CD4-positive, alpha-beta T cell treated with Interleukin-10 for 1 hour (primary cell): ENCODE results near the gene ZNF627.
"Not testable (repeated sequence)": the region's sequence is repeated elsewhere in the genome, so short reads cannot be mapped to it uniquely, and the experiment has no call there.

Experiments
- DNase-seq: peaks from one replicate; pipeline ENCODE4 v3.0.0-alpha.2; 2020

Gene ZNF627

DNA sequence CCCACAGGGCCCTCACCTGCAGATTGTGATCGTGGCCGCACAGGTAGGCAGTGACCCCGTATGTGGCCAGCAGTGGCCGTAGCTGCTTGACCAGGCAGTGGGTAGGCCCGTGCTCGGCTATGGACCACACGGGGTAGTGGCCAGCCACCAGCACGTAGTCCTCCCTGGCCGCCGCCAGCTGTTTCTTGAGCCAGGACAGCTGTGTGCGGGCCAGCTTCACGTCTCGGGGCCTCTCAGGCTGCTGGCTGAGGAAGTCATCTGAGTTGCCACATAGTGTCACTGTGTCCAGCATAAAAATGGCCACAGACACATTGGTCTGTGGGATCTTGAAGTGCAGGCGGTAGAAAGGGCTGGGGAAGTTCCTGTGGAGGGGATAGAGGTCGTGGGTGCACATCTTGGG is 21.1 kb upstream of the ZNF627 start:
- no peak for DNase-seq

DNA sequence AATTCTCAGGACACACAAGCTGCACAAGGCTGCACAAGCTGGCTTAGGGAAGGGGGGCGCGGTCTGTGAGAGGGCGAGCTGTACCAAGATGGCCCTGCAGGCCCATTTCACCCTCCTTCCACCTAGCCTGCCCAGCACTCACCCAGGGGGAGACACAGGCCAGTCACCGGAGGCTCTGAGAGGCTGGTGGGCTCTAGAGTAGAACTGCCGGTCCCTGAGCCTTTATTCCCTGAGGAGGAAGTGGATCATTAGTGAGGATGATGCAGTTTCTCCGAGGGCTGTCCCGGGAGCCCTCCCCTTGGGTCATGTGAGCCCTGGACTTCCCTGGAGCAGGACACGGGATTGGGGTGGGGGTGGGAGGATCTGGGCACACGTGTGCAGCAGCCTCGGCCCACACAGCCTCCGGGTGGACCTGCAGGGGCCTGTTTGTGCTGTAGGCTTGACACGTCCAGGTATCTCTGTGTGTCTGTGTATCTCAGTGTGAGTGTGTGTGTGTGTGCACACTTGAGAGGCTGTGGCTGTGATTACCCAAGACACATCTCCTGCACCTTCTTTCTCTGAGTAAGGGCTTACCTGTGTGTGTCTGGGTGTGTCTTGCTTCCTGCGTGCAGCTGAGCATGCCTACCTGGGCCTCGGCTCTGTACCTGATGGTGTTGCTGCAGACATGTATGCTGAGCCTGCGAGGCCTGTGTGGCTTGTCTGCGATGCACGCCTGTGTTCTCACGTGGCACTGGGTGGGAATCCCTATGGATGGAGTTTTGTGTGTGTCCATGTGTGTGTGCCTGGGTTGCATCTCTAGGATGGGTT is 19.6 kb upstream of the ZNF627 start, which contains the start of gene ACP5:
ACP5 (minus strand) TSS at position 195 of the 807 bp plus-strand sequence. CDS start 328 bp downstream, outside the sequence.
- no peak for DNase-seq

DNA sequence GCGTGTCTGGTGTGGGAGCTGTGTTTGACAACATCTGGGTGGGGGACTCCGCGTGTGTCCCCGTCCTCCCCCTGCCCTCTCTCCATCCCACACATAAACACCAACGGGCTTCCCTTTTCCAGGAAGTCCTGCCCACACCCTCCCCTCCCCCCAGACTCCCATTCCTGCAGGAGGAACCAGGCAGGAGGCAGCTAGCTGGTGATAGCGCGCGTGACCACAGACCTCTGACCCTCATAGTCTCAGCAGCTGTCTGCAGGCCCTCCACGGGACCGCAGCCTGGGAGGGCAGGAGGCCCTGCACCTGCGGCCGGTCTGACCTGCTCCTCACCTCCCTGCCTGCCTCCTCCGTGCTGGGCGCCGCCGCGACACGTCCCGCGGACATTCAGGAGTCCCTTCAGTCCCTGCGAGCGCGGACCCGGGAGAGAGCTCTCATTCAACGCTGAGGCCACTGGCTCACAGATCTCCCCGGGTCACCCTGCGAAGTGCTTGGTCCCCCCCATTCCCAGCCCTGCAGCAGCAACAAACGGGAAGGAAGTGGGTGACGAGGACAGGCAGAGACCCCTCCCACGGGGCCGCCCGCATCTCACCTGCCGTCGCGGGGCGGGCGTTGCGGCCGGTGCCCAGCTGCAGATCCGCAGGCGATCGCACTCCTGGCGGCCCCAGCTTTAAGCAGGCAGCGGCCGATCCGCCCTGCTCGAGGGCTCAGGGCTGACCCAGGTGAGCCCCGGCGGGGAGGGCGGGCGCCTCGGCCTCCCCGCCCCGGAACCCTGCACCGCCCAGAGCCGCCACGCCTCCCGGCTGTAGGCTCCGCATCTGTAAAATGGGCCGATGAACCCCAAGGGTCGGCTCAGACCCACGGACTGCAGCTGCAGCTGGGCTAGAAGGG is 18.8 kb upstream of the ZNF627 start:
- DNase-seq, result peak; percentile 44

DNA sequence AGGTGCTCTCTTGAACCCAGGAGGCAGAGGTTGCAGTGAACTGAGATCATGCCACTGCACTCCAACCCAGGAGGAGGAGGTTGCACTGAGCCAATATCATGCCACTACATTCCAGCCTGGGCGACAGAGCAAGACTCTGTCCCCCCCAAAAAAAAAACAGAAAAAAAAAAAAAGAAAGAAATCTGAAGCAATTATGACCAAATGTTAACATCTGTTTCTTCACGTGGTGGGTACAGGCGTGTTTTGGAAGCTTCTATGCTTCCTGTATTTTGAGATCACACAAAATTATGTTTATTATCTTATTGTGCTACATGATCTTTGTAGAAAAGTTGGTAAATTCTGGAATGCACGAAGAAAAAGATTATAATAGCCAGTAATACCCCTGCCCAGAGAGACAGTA is 17.2 kb upstream of the ZNF627 start:
- DNase-seq, result no peak

DNA sequence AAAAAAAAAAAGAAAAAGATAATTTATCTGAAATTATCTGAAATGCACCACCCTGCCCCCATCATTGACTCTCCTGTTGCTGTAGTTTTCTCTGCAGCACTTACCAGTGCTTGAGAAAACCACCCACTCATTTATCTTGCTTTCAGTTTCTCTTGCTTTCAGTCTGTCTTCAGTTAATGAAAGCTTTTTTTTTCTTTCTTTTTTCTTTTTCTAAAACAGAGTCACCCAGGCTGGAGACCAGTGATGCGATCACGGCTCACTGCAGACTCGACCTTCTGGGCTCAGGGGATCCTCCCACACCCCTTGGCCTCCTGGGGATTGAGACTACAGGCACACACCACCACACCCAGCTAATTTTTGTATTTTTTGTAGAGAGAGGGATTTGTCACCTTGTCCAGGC is 15.5 kb upstream of the ZNF627 start:
- peak; percentile 46 for DNase-seq

DNA sequence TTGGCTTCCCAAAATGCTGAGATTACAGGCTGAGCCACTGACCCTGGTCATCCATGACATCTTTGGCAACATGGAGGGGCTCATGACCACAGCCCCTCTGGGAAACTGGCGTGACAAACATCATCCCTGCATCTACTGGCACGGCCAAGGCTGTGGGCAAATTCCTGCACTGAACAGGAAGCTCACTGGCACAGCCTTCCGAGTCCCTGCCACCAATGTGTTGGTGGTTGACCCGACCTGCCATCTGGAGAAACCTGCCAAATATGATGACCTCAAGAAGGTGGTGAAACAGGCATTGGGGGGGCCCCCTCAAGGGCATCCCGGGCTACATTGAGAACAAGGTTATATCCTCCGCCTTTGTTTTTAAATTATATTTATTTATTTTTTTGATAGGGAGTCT is 11.0 kb upstream of the ZNF627 start:
- DNase-seq, result no peak

DNA sequence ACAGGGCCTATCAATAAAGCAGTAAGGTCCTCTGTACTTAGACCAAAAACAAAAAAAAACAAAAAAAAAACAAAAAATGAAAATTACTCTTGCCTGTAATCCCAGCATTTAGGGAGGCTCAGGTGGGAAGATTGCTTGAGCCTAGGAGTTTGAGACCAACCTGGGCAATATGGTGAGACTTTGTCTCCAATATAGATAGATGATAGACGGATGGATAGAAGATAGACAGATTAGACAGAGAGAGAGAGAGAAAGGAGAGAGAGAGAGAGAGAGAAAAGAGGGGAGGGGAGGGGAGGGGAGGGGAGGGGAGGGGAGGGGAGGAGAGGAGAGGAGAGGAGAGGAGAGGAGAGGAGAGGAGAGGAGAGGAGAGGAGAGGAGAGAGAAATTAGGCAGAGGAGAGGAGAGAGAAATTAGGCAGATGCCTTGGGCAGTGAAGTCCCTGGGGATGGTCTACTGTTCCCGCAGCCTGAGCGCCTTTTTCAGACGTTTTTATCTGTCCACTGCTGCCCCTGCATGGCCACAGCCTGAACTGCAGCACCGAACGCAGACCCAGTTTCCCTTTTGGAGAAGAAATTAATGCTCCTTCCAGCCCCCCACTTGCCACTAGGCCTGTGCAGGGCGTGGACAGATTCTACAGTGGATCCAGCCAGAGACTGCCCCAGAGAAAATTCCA is 9.8 kb upstream of the ZNF627 start:
- peak; percentile 82 for DNase-seq

DNA sequence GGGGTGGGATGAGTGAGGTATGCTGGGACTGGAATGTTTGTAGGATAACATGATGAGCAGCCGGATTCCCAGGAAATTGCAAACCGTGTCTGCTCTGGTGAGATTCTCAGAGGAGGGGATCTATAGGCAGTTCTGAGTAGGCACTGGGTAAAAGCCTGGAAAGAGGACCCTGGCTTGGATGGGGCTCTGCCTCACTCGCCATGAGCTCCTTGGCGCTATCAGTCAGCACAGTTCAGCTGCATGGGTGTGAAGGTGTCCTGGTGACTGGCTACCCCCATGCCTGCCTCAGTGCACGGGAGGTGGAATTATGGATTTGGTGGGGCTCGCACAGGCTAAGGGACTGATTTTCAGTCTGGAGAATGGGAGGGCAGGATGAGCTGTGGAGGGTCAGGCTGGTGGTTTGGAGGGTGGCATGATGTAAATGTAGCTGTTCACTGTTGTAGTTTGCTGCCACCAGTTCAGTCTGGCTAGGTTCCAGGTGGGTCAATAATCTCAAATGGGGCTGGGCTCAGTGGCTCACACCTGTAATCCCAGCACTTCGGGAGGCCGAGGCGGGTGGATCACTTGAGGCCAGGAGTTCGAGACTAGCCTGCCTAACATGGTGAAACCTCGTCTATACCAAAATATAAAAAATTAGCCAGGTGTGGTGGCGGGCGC is 9.2 kb upstream of the ZNF627 start:
- no peak for DNase-seq

DNA sequence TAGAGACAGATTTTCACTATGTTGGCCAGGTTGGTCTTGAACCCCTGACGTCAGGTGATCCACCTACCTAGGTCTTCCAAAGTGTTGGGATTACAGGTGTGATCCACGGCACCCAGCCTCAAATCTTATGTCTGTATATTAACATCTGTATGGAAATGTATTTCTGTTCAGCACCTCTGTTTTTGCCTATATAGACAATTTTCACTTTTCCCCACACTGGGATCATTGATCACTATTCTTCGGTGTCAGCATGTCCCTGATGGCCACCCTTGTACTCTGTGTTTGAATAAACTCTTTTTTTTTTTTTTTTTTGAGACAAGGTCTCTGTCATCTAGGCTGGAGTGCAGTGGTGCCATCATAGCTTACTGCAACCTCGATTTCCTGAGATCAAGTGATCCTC is 3.2 kb upstream of the ZNF627 start:
- no peak for DNase-seq

DNA sequence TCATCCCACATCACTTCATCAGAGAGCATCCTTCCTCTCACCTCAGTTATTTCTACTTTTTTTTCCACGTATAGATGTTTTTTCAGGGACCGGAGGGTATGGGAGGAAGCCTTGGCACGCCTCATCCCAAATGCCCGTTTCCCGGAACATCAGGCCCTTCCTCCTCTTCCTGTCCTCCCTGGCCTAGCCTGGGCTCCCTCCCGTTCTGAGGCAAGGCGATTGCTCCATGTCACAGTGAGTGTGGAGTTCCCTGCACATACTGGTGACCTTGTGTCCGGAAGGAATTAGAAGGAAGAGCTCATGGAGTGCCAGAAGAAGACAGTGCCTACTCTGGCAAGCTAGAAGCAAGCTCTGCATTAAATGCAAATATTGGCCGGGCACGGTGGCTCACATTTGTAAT is 1.1 kb upstream of the ZNF627 start:
- no peak for DNase-seq

DNA sequence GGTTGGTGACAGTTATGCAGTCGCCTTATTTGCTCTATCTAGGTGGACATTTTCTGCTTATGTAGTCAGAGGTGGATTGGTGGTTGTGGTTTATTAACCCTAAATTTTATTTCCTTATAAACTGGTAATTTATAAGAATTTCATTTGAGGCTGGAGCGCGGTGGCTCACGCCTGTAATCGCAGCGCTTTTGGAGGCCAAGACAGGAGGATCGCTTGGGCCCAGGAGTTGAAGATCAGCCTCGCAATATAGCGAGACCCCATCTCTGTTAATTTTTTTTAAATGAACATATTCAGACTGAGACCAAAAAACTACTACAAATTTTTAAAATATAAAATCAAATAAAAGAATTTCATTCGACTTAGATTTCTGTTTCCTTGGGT is 810 bp downstream of the ZNF627 start:
- no peak for DNase-seq

DNA sequence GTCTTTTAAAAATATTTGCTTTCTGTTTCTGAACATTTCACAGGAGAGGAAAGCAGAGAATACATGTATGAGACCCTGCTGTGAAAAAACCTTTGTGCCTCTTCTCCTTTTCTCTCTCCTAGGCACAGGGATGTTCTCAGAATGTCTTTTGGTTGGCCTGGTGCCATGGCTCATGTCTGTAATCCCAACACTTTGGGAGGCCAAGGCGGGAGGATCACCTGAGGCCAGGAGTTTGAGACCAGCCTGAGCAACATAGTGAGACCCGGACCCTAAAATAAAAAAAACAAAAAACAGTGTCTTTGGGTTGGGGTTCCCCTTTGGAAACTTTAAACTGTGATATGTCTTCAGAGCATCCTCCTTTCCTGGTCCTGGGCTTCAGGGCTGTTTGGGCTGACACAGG is 1.5 kb downstream of the ZNF627 start:
- no peak for DNase-seq

DNA sequence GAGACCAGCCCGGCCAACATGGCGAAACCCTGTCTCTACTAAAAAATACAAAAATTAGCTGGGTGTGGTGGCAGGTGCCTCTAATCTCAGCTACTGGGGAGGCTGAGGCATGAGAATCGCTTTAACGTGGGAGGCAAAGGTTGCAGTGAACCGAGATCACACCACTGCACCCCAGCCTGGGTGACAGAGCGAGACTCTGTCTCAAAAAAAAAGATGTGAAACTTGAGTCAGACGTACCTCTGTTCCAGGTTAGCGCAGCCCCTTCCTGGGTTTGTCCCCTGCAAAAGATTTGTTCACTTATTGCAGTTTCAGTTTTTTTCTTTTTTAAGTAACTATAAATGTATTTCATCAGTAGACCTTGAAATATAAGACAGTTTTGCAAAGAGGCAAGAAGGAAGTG is 2.4 kb downstream of the ZNF627 start:
- not testable (repeated sequence) for DNase-seq

DNA sequence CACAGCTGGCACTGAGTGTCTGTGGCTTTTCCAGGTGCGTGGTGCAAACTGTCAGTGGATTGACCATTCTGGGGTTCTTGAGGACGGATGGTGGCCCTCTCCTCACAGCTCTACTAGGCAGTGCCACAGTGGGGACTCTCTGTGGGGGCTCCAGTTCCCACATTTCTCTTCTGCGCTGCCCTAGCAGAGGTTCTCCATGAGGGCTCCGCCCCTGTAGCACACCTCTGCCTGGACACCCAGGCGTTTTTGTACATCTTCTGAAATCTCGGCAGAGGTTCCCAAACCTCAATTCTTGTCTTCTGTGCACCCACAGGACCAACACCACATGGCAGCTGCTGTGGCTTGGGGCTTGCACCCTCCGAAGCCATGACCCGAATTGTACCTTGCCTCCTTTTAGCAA is 9.2 kb downstream of the ZNF627 start:
- DNase-seq, result no peak

DNA sequence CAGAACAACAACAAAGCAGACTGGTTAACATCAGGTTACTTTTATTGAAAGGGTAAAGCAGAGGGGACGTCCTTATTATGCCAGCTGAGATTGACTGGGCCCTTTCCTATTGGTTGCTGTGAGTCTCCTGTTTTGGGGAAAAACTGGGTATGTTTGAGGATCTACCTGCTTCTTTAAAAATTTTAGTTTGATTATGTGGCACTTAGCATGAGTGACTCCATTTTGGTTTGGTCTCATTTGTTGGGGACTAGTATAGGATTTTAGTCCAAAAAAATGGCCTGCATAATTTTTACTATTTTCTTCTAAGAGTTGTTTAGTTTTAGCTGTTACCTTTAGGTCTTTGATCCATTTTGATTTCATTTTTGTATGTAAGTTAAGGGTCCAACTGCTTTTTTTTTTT is 14.4 kb downstream of the ZNF627 start:
- DNase-seq, result no peak

DNA sequence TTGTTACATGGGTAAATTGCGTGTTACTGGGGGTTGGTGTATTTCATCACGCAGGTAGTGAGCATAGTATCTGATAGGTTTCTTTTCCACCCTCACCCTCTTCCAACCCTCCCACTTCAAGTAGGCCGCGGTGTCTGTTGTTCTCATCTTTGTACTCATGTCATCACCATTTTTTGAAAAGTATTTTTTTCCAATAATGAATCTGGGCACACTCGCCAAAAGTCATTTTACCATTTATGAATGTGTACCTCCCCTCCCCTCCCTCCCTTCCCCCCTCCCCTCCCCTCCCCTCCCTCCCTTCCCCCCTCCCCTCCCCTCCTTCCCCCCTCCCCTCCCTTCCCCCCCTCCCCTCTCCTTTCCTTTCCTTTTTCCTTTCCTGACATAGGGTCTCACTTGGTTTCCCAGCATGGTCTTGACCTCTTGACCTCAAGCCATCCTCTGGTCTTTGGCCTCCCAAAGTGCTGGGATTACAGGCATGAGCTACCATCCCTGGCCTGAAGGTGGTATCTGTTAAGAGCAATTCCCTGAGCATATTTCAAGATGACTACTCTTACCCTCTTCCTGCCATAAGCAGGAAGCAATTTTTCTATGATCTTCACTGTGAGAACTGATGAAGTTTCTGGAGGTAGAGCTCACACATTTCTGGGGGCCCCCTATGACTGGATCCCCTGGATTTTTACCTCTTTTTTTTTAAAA is 15.7 kb downstream of the ZNF627 start:
- DNase-seq, result no peak

DNA sequence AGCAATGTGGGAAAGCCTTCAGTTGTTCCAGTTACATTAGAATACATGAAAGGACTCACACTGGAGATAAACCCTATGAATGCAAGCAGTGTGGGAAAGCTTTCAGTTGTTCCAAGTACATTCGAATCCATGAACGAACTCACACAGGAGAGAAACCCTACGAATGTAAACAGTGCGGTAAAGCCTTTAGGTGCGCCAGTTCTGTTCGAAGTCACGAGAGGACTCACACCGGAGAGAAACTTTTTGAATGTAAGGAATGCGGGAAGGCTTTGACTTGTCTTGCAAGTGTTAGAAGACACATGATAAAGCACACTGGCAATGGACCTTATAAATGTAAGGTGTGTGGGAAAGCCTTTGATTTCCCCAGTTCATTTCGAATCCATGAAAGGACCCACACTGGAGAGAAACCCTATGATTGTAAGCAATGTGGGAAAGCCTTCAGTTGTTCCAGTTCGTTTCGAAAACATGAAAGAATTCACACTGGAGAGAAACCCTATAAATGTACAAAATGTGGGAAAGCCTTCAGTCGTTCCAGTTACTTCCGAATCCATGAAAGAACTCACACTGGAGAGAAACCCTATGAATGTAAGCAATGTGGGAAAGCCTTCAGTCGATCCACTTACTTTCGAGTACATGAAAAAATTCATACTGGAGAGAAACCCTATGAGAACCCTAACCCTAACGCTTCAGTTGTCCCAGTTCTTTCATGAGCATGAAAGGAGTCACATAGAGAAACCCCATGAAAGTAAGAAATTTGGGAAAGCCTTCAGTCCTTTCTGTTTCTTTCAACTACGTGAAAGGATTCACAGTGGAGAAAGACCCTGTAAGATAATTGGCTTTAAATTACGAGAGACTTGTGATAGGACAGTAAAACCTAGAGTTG is 20.1 kb downstream of the ZNF627 start:
- no peak for DNase-seq

DNA sequence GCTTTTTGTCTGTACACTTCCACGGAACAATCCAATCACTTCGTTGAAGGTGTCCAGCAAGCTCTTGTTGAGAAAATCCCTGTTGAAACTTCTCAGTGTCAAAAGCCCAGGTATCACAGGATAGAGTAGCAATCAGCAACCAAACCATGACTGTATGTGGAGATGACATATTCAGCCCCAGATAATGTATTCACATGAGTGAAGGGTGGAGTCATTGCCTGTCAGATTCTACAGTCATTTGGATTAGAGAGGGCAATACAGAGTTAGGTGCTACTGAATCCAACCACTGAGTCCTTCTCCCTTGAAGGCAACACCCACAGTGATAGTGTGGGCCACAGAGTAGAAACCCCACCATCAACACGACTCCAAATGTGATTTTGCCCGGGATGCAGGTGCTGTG is 23.3 kb downstream of the ZNF627 start:
- DNase-seq, result no peak

DNA sequence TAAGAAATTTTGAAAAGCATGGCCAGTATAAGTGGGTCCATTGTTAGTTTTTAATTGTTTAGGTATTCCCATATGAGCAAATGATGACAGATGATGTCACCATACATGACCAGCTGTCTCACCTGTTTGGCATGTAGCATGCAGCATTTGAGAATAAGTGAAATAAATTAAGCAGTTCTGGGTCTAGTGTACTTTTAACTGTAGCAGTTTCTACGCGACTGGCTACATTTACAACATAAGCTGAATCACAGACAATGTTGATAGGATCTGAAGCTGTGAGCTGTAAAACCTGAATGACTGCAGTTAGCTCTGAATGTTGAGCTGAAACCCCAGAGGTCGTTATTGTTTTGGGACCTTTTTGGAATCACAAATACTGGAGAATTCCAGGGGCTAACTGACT is 25.1 kb downstream of the ZNF627 start:
- DNase-seq, result not testable (repeated sequence)

DNA sequence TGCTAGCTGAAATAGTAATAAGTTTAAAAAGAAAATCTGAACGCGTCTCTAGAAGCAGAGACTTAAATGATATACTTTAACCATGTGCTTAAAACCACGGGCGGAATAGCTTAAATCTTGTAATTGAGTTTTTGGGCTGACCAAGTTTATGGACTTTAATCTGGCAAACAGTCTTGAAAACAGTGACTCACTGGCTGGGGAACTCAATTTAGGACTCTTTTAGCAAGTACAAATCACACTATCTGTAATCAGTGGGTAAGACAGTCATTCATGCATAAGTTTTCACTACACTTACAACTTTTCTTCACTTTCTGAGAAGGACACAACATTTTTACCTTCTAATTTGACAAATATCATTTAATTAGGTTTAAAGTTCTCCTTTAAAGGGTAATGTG is 26.8 kb downstream of the ZNF627 start:
- DNase-seq, result no peak

DNA sequence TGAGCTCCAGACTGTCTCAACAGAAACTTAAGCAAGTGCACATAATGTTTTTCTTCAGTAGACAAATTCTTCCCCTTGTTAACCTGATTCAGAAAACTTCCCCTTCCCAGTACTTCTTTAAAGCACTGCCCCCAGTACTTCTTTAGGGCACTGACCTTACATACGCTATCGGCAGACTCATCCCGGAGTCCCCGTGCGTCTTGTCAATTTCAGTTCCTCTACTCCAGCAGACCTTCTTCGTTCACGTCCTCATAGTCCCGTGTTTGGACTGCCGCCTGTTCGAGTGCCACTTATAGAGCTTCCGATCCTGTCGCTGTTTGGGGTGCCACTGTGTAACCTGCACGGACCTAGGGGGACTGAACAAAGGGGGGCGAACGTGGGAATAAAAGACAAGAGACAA is 29.0 kb downstream of the ZNF627 start:
- no peak for DNase-seq
